ENCODE results near the gene BCL11B. TPM values are rescaled to one million over a fixed set of nuclear protein-coding genes. Genes with fewer than 3 reads are reported as not detected.

The BCL11B gene
- total and polyA plus RNA-seq, 9 of the 15 experiments (the other 6 are each of a cell fraction or from before 2014, with no cell fraction given), result 0.09 TPM; not detected in 8

- intact Hi-C loops (cut with micrococcal nuclease), result no loop called here
- CTCF ChIA-PET (ENCODE audit: low intra/inter-chr PET ratio), result no interaction called here
- in situ Hi-C loops (cut with MboI), result no loop called here
- no peak for DNase-seq (ENCODE audit: extremely low read depth in 1 of 4, low spot score in 3 of 4)
- no peak for FAIRE-seq
- H3K4me3 ChIP-seq, result no peak overlapping the region
- no peaks in the 10 kb centered on the region for H4K20me1 ChIP-seq (replicated peaks; ENCODE audit: control insufficient read depth, insufficient read depth, low read length)
- H3K27me3 ChIP-seq (ENCODE audit: control insufficient read depth in 2 of 2, insufficient read depth in 2 of 2, low read length in 2 of 2), result peaks cover 2 to 37% of the 10 kb centered on the region in 2 experiments; a peak in 3 of 5 replicates
- no peak overlapping the region for H3K27ac ChIP-seq (ENCODE audit: extremely low read depth, low read depth, low read length)
- BruUV-seq (replicated peaks), result no TSS peak
- no peaks in the 10 kb centered on the region for H3K79me2 ChIP-seq (ENCODE audit: control insufficient read depth, insufficient read depth, low read length)
- POLR2A ChIA-PET, result no interaction called here
- no peak overlapping the region for H3K9ac ChIP-seq (ENCODE audit: insufficient read depth in 1 of 2, low read depth in 2 of 2, low read length in 2 of 2)
- TF ChIP-seq SRSF7 (optimal IDR thresholded peaks at IDR 0.05; ENCODE audit: low read depth, low read length), result no peak
- peak; percentile 39 for TF ChIP-seq ZFP36 (IDR thresholded peaks at IDR 0.05; ENCODE audit: low read depth, low read length, partially characterized antibody)
- TF ChIP-seq WHSC1 (IDR thresholded peaks at IDR 0.05; ENCODE audit: low read length), result no peak
- TF ChIP-seq JUND (IDR thresholded peaks at IDR 0.05; ENCODE audit: borderline replicate concordance, low read depth, low read length), result no peak
- no peak for TF ChIP-seq JUND (tag; IDR thresholded peaks at IDR 0.05; ENCODE audit: borderline replicate concordance, low read depth, low read length)
- no peak for TF ChIP-seq FOXP1 (CRISPR knock-in tag; IDR thresholded peaks at IDR 0.05)
- TF ChIP-seq HNRNPUL1 (IDR thresholded peaks at IDR 0.05; ENCODE audit: low read length), result no peak
- TF ChIP-seq ZNF12 (CRISPR knock-in tag; IDR thresholded peaks at IDR 0.05), result no peak
- TF ChIP-seq SP1 (CRISPR knock-in tag; IDR thresholded peaks at IDR 0.05), result no peak
- TF ChIP-seq RBM25 (IDR thresholded peaks at IDR 0.05; ENCODE audit: low read depth, low read length, severe bottlenecking), result peak; percentile 77
- no peaks in the 10 kb centered on the region for H3K36me3 ChIP-seq (ENCODE audit: control insufficient read depth, insufficient read depth, low read length)
- 2% methylated on average over 6 of the region's 6 CpGs for WGBS (ENCODE audit: insufficient coverage, low coverage, missing lambda C conversion rate)
- no peak overlapping the region for H2AFZ ChIP-seq (ENCODE audit: low read depth, low read length)
- H3K9me1 ChIP-seq (ENCODE audit: control insufficient read depth, insufficient read depth, low read length), result no peaks in the 10 kb centered on the region
- H3K4me1 ChIP-seq (replicated peaks in 1 of 2; ENCODE audit: control insufficient read depth in 2 of 2, insufficient read depth in 2 of 2, low read length in 2 of 2), result no peaks in the 10 kb centered on the region; a peak in 1 of 5 replicates
- H3K4me2 ChIP-seq (ENCODE audit: insufficient read depth, low read length), result no peak overlapping the region
- no peaks in the 10 kb centered on the region for H3K9me3 ChIP-seq (replicated peaks; ENCODE audit: control insufficient read depth, insufficient read depth, low read depth, low read length)
- ATAC-seq, result no peak
Measured at GRCh38 chr14:99249389-99249788, 22.6 kb downstream of the BCL11B start.
